IMR-90 (cell line): ENCODE results near the gene MSI2. TPM values are rescaled to one million over a fixed set of nuclear protein-coding genes. Genes with fewer than 3 reads are reported as not detected.

Source experiments
- ATAC-seq: fragments of 200-7000 bp; cut with Tn5 transposase; 2 replicates; pipeline ENCODE4 v1.9.1; 2020; ENCODE audit warnings: low read depth, mild to moderate bottlenecking, moderate library complexity
- BruUV-seq: library from RNA; stranded (reverse); fragments of 400-500 nt; replicated peaks from 2 replicates; lab custom pipeline; 2021; lab: Mats Ljungman, UMichigan
- CTCF ChIA-PET: fragments of 300-600 bp; formaldehyde crosslinking; extraction: SDS; loops from one replicate; lab custom pipeline; 2021; ENCODE audit warnings: antibody characterized with exemption; lab: Yijun Ruan, JAX
- POLR2A ChIA-PET: fragments of 300-600 bp; sonication (Branson Sonifier 250); formaldehyde crosslinking; loops from one replicate; lab custom pipeline; 2022; ENCODE audit warnings: antibody characterized with exemption; ENCODE audit not compliant: unreplicated experiment; lab: Charles Lee
- DNase-seq: peaks from one replicate; pipeline ENCODE4 v3.0.0; 2013
- H2AFZ ChIP-seq: replicated peaks from 2 replicates; pipeline ENCODE3; 2013; ENCODE audit warnings: low read length, mild to moderate bottlenecking; ENCODE audit not compliant: poor library complexity
- H2AK5ac ChIP-seq: 2 replicates; pipeline ENCODE4 v1.6.1; 2013; ENCODE audit warnings: low read depth, low read length, inconsistent platforms
- H2AK9ac ChIP-seq: replicated peaks from 2 replicates; pipeline ENCODE3; 2013; ENCODE audit warnings: mild to moderate bottlenecking, low read depth, low read length, moderate library complexity; ENCODE audit not compliant: poor library complexity
- H2BK120ac ChIP-seq: 2 replicates; pipeline ENCODE4 v1.6.1; 2013; ENCODE audit warnings: low read depth, low read length, inconsistent platforms
- H2BK15ac ChIP-seq: 3 replicates; pipeline ENCODE4 v1.6.1; 2013; ENCODE audit warnings: low read depth, low read length, inconsistent platforms
- H2BK20ac ChIP-seq: 2 replicates; pipeline ENCODE4 v1.6.1; 2013; ENCODE audit warnings: low read depth, mild to moderate bottlenecking, inconsistent platforms, low read length, moderate library complexity
- H2BK5ac ChIP-seq: 2 replicates; pipeline ENCODE4 v1.6.1; 2013; ENCODE audit warnings: mild to moderate bottlenecking, low read depth, low read length, inconsistent platforms; ENCODE audit not compliant: poor library complexity, severe bottlenecking
- H3K14ac ChIP-seq: replicated peaks from 2 replicates; pipeline ENCODE4 v1.6.1; 2013; ENCODE audit warnings: low read depth, low read length, inconsistent platforms
- H3K18ac ChIP-seq: 2 replicates; pipeline ENCODE4 v1.6.1; 2013; ENCODE audit warnings: low read depth, low read length, control low read depth
- H3K23ac ChIP-seq: 2 replicates; pipeline ENCODE4 v1.6.1; 2013; ENCODE audit warnings: low read depth, low read length, inconsistent platforms
- H3K27ac ChIP-seq: 2 replicates; pipeline ENCODE4 v1.5.1; 2013; ENCODE audit warnings: mild to moderate bottlenecking, control low read depth, low read length; ENCODE audit not compliant: insufficient read depth
- H3K27me3 ChIP-seq: 2 replicates; pipeline ENCODE4 v1.6.1; 2013; ENCODE audit warnings: low read length; ENCODE audit not compliant: control insufficient read depth, insufficient read depth
- H3K36me3 ChIP-seq: 2 replicates; pipeline ENCODE4 v1.6.1; 2013; ENCODE audit warnings: low read length, mixed read lengths; ENCODE audit not compliant: control insufficient read depth, insufficient read depth
- H3K4ac ChIP-seq: 2 replicates; pipeline ENCODE4 v1.6.1; 2013; ENCODE audit warnings: low read depth, low read length, inconsistent platforms
- H3K4me1 ChIP-seq: 2 replicates; pipeline ENCODE4 v1.6.1; 2013; ENCODE audit warnings: low read length, mixed read lengths; ENCODE audit not compliant: control insufficient read depth, insufficient read depth
- H3K4me2 ChIP-seq: 2 replicates; pipeline ENCODE4 v1.6.1; 2013; ENCODE audit warnings: low read depth, mild to moderate bottlenecking, control low read depth, low read length, moderate library complexity
- H3K4me3 ChIP-seq: 2 replicates; pipeline ENCODE4 v1.5.1; 2013; ENCODE audit warnings: low read depth, mild to moderate bottlenecking, control low read depth, low read length, moderate library complexity; ENCODE audit not compliant: insufficient read depth
- H3K56ac ChIP-seq: 2 replicates; pipeline ENCODE4 v1.6.1; 2013; ENCODE audit warnings: low read length, inconsistent platforms; ENCODE audit not compliant: insufficient read depth; ENCODE audit errors: extremely low read depth
- H3K79me1 ChIP-seq, 2 experiments: 2 replicates each; pipeline ENCODE4 v1.6.1; 2013; ENCODE audit warnings: low read length in 2 of 2, inconsistent platforms in 1 of 2, low read depth in 1 of 2
- H3K9ac ChIP-seq: 2 replicates; pipeline ENCODE4 v1.6.1; 2013; ENCODE audit warnings: low read depth, low read length, control low read depth
- H3K9me1 ChIP-seq: 2 replicates; pipeline ENCODE4 v1.6.1; 2013; ENCODE audit warnings: low read length, inconsistent platforms; ENCODE audit not compliant: insufficient read depth
- H3K9me3 ChIP-seq: 2 replicates; pipeline ENCODE4 v1.6.1; 2013; ENCODE audit warnings: low read length; ENCODE audit not compliant: control insufficient read depth, insufficient read depth
- H4K20me1 ChIP-seq: 2 replicates; pipeline ENCODE4 v1.6.1; 2013; ENCODE audit warnings: low read length, inconsistent platforms; ENCODE audit not compliant: insufficient read depth
- H4K5ac ChIP-seq: 2 replicates; pipeline ENCODE4 v1.6.1; 2013; ENCODE audit warnings: mild to moderate bottlenecking, low read depth, low read length, control low read depth
- H4K8ac ChIP-seq, 2 experiments: 2 replicates each; pipeline ENCODE4 v1.6.1; 2013; ENCODE audit warnings: low read depth in 2 of 2, low read length in 2 of 2, control low read depth in 1 of 2, inconsistent platforms in 1 of 2
- H4K91ac ChIP-seq: 2 replicates; pipeline ENCODE4 v1.6.1; 2013; ENCODE audit warnings: low read depth, low read length, inconsistent platforms; ENCODE audit not compliant: insufficient read depth
- FOS ChIP-seq: fragments of 150-350 bp; IDR thresholded peaks from 2 replicates; pipeline ENCODE4 v1.6.1; 2016; ENCODE audit warnings: low read depth, low read length
- MAZ ChIP-seq: IDR thresholded peaks from 2 replicates; pipeline ENCODE4 v1.6.1; 2012; ENCODE audit warnings: low read depth, mild to moderate bottlenecking, low read length, improper control_type of control experiment, moderate library complexity, borderline replicate concordance
- RAD21 ChIP-seq: IDR thresholded peaks from 2 replicates; pipeline ENCODE4 v1.6.1; 2012; ENCODE audit warnings: low read length, improper control_type of control experiment
- SMC3 ChIP-seq: fragments of 150-350 bp; IDR thresholded peaks from 2 replicates; pipeline ENCODE4 v1.6.1; 2016; ENCODE audit warnings: low read depth, mild to moderate bottlenecking, antibody characterized with exemption, low read length, moderate library complexity
- WGBS, 2 experiments: methylation state at CpG; one replicate each; pipeline versions ENCODE4 v1.1.5 to v1.1.7; 2013; ENCODE audit warnings: missing lambda C conversion rate in 2 of 2; ENCODE audit not compliant: insufficient read length in 1 of 2; ENCODE audit errors: extremely low coverage in 2 of 2; 5-methylcytosine and 5-hydroxymethylcytosine counted together
- dilution Hi-C: fragments of 300-500 bp; cut with HindIII; formaldehyde crosslinking; loops from one replicate; pipeline ENCODE4 v1.14.3; 2018; ENCODE audit warnings: low sequenced_read_pairs; ENCODE audit not compliant: unreplicated experiment
- in situ Hi-C: fragments of 300-500 bp; cut with MboI; formaldehyde crosslinking; loops from 3 replicates; pipeline ENCODE4 v1.14.3; 2019; ENCODE audit warnings: low sequenced_read_pairs, inconsistent platforms, mixed read lengths
- intact Hi-C: fragments of 100-400 bp; cut with micrococcal nuclease; formaldehyde crosslinking; loops from 2 replicates; pipeline ENCODE4 v1.10.0; 2022
- polyA plus RNA-seq, 3 experiments: library from polyadenylated mRNA; depleted of rRNA; stranded (reverse); fragments of >200 nt; gene quantifications; 2 replicates each; pipeline ENCODE4 v1.2.3, GENCODE V29; 2012; ENCODE audit warnings: low replicate concordance in 1 of 3
- total RNA-seq: library from RNA; depleted of rRNA; stranded (reverse); fragments of >200 nt; gene quantifications from 2 replicates; pipeline ENCODE4 v1.2.3, GENCODE V29; 2012
- TF ChIP-seq, protein P1 (sequence below): conservative IDR thresholded peaks from 2 replicates; pipeline ENCODE4 v1.5.1; 2012; ENCODE audit warnings: mild to moderate bottlenecking, low read depth, low read length, improper control_type of control experiment
- TF ChIP-seq, protein P2 (sequence below): fragments of 150-350 bp; IDR thresholded peaks from 2 replicates; pipeline ENCODE4 v1.6.1; 2016; ENCODE audit warnings: low read depth, mild to moderate bottlenecking, low read length, moderate library complexity, borderline replicate concordance

Gene MSI2
- total and polyA plus RNA-seq, 2 of the 4 experiments (the other 2 are of a cell fraction): 13.0 to 16.0 TPM

DNA sequence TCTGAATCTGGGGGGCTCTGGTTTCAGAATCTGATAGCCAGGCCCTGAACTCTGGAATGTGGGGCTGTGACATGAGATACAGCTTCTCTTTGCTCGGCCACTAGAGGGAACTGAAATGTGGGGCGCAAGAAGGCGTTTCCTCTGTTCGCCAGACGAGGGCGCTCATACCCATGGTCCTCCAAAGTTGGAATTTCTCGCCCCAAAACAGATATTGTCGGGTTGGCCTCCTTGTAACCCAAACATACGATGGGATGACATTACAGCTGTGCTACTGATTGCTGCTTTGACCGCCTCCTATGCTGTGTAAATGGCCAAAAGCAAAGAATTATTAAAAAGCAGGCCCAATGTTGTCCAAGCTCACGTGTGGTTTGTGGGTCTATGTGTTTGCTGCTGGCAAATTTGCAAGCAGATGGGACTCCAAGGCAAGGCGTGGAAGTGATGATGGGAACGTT is 13.1 kb upstream of the MSI2 start:
- no TSS peak for BruUV-seq
- TF ChIP-seq, protein P1, sequence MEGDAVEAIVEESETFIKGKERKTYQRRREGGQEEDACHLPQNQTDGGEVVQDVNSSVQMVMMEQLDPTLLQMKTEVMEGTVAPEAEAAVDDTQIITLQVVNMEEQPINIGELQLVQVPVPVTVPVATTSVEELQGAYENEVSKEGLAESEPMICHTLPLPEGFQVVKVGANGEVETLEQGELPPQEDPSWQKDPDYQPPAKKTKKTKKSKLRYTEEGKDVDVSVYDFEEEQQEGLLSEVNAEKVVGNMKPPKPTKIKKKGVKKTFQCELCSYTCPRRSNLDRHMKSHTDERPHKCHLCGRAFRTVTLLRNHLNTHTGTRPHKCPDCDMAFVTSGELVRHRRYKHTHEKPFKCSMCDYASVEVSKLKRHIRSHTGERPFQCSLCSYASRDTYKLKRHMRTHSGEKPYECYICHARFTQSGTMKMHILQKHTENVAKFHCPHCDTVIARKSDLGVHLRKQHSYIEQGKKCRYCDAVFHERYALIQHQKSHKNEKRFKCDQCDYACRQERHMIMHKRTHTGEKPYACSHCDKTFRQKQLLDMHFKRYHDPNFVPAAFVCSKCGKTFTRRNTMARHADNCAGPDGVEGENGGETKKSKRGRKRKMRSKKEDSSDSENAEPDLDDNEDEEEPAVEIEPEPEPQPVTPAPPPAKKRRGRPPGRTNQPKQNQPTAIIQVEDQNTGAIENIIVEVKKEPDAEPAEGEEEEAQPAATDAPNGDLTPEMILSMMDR: peak; percentile 100
- TF ChIP-seq, protein P2, sequence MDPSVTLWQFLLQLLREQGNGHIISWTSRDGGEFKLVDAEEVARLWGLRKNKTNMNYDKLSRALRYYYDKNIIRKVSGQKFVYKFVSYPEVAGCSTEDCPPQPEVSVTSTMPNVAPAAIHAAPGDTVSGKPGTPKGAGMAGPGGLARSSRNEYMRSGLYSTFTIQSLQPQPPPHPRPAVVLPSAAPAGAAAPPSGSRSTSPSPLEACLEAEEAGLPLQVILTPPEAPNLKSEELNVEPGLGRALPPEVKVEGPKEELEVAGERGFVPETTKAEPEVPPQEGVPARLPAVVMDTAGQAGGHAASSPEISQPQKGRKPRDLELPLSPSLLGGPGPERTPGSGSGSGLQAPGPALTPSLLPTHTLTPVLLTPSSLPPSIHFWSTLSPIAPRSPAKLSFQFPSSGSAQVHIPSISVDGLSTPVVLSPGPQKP: no peak
- peak; percentile 96 for TF ChIP-seq RAD21
- no peak for TF ChIP-seq FOS
- TF ChIP-seq MAZ: peak; percentile 41; the same call in 1 of the 2 replicates
- peak; percentile 98 for TF ChIP-seq SMC3
- no peak overlapping the region for H3K14ac ChIP-seq
- in situ Hi-C loops: loop anchor here (5.0 to 25.0 kb wide), 3 partner anchors 274 to 869 kb away; no protein-coding TSS in a partner anchor
- H4K8ac ChIP-seq: peak overlapping the region in 1 of 2 experiments; percentile 13; a peak in 1 of 4 replicates
- H4K5ac ChIP-seq: no peak overlapping the region
- no peak overlapping the region for H2BK15ac ChIP-seq
- no peak overlapping the region for H2BK20ac ChIP-seq
- H3K4me1 ChIP-seq: no peaks in the 10 kb centered on the region
- no peak overlapping the region for H3K9ac ChIP-seq
- H3K56ac ChIP-seq: no peak overlapping the region
- POLR2A ChIA-PET: no interaction called here
- H2AK5ac ChIP-seq: no peak overlapping the region
- H3K9me1 ChIP-seq: peaks cover 4% of the 10 kb centered on the region; the same call in 1 of the 2 replicates
- no peak overlapping the region for H3K4ac ChIP-seq
- no peaks in the 10 kb centered on the region for H3K9me3 ChIP-seq
- no peak overlapping the region for H4K91ac ChIP-seq
- H3K27me3 ChIP-seq: peaks cover 12% of the 10 kb centered on the region
- no peak overlapping the region for H3K18ac ChIP-seq
- no peaks in the 10 kb centered on the region for H3K36me3 ChIP-seq
- no peaks in the 10 kb centered on the region for H4K20me1 ChIP-seq
- intact Hi-C loops: loop anchor here (1.0 to 5.0 kb wide), 5 partner anchors 334 to 590 kb away; no protein-coding TSS in a partner anchor
- H3K27ac ChIP-seq: no peak overlapping the region
- no peak overlapping the region for H3K23ac ChIP-seq
- H2BK5ac ChIP-seq: no peak overlapping the region
- no peak overlapping the region for H3K4me2 ChIP-seq
- H2AFZ ChIP-seq: peak overlapping the region; percentile 73
- no peak overlapping the region for H3K4me3 ChIP-seq
- ATAC-seq: peak; percentile 96
- WGBS, 2 experiments: 37% methylated on average over 3 of the region's 13 CpGs; no CpG with 5 or more reads in 1 of the 2 experiments
- no peak overlapping the region for H2BK120ac ChIP-seq
- peak overlapping the region; percentile 77 for H2AK9ac ChIP-seq
- peak; percentile 60 for DNase-seq
- H3K79me1 ChIP-seq: no peaks in the 10 kb centered on the region
- dilution Hi-C loops: no loop called here
- CTCF ChIA-PET: interaction anchor here (0.6 to 2.1 kb wide), 41 partner anchors 8 to 1258 kb away, joined by 3 to 17 read pairs (median 4); partner anchors contain the start of gene CCDC182
